PC-9 (cell line): Measurements from ENCODE around the gene TTC7B. TPM values are rescaled to one million over a fixed set of nuclear protein-coding genes. Genes with fewer than 3 reads are reported as not detected.

Source experiments
- BruUV-seq: library from RNA; stranded (reverse); fragments of 400-500 nt; replicated peaks from 2 replicates; lab custom pipeline; 2021; lab: Mats Ljungman, UMichigan
- CTCF ChIA-PET: fragments of 300-600 bp; sonication (Branson Sonifier 250); formaldehyde crosslinking; loops from one replicate; lab custom pipeline; 2022; ENCODE audit warnings: antibody characterized with exemption; lab: Charles Lee
- POLR2A ChIA-PET: fragments of 300-600 bp; sonication (Branson Sonifier 250); formaldehyde crosslinking; loops from one replicate; lab custom pipeline; 2022; ENCODE audit warnings: antibody characterized with exemption; ENCODE audit not compliant: unreplicated experiment; lab: Charles Lee
- DNase-seq, 2 experiments: peaks; one replicate each; pipeline versions ENCODE4 v3.0.0 to v3.0.0-alpha.2; 2015 to 2022; ENCODE audit warnings: mixed read lengths in 1 of 2
- H2AFZ ChIP-seq: fragments of 200-600 bp; sonication (generic); 2 replicates; pipeline ENCODE4 v1.8.1; 2017; ENCODE audit warnings: antibody characterized with exemption
- H3F3A ChIP-seq: fragments of 200-600 bp; sonication (generic); 2 replicates; pipeline ENCODE4 v1.8.1; 2017; ENCODE audit warnings: antibody characterized with exemption, mild to moderate bottlenecking, low read depth; ENCODE audit not compliant: insufficient read depth
- H3K27ac ChIP-seq: fragments of 200-600 bp; sonication (generic); 2 replicates; pipeline ENCODE4 v1.6.1; 2016; ENCODE audit warnings: mixed run types
- H3K27me3 ChIP-seq: fragments of 200-600 bp; sonication (generic); 2 replicates; pipeline ENCODE4 v1.6.1; 2016; ENCODE audit warnings: low read depth, mixed run types; ENCODE audit not compliant: insufficient read depth
- H3K36me3 ChIP-seq: fragments of 200-600 bp; sonication (generic); 2 replicates; pipeline ENCODE4 v1.6.1; 2016; ENCODE audit warnings: low read depth, mixed run types
- H3K4me1 ChIP-seq: fragments of 200-600 bp; sonication (generic); replicated peaks from 2 replicates; pipeline ENCODE4 v1.6.1; 2016; ENCODE audit warnings: mixed run types; ENCODE audit not compliant: insufficient read depth
- H3K4me2 ChIP-seq: fragments of 200-600 bp; sonication (generic); 2 replicates; pipeline ENCODE4 v1.6.1; 2017; ENCODE audit warnings: mixed run types
- H3K4me3 ChIP-seq: fragments of 200-600 bp; sonication (generic); 2 replicates; pipeline ENCODE4 v1.6.1; 2016; ENCODE audit warnings: mixed run types
- H3K79me2 ChIP-seq: fragments of 200-600 bp; sonication (generic); 2 replicates; pipeline ENCODE4 v1.6.1; 2017; ENCODE audit warnings: low read depth, mixed run types
- H3K9me2 ChIP-seq: fragments of 200-600 bp; sonication (generic); 2 replicates; pipeline ENCODE4 v1.8.1; 2017; ENCODE audit warnings: mild to moderate bottlenecking; ENCODE audit not compliant: insufficient read depth
- H3K9me3 ChIP-seq: fragments of 200-600 bp; sonication (generic); 2 replicates; pipeline ENCODE4 v1.8.1; 2016; ENCODE audit warnings: low read depth; ENCODE audit not compliant: insufficient read depth
- H4K20me1 ChIP-seq: fragments of 200-600 bp; sonication (generic); 2 replicates; pipeline ENCODE4 v1.8.1; 2017; ENCODE audit not compliant: insufficient read depth
- CTCF ChIP-seq: fragments of 200-600 bp; sonication (generic); conservative IDR thresholded peaks from 2 replicates; pipeline ENCODE4 v1.6.1; 2017; ENCODE audit warnings: mixed run types, antibody characterized with exemption, mild to moderate bottlenecking, moderate library complexity
- EZH2 ChIP-seq: fragments of 200-600 bp; sonication (generic); IDR thresholded peaks from 2 replicates; pipeline ENCODE4 v1.8.0; 2017; ENCODE audit warnings: antibody characterized with exemption, low read depth
- intact Hi-C: fragments of 100-400 bp; cut with micrococcal nuclease; formaldehyde crosslinking; loops from one replicate; pipeline ENCODE4 v1.10.0; 2022; ENCODE audit not compliant: unreplicated experiment
- total RNA-seq: library from RNA; stranded (reverse); gene quantifications from 2 replicates; pipeline ENCODE4 v1.2.3, GENCODE V29; 2021

Gene TTC7B
- total RNA-seq, 1 experiment from 2014 or later: 6.8 TPM

GRCh38 chr14:90521084-90521929 lies 294.9 kb downstream of the TTC7B start:
- Histone ChIP-seq H3F3A (no peaks in the 10 kb centered on the region), H3K36me3 (no peaks in the 10 kb centered on the region), H3K4me1 (0 out of 2 replicates have a peak, but pooled peaks cover 6% of the 10 kb centered on the region), H3K27ac (no peak overlapping the region), H3K4me3 (no peak overlapping the region), H3K9me2 (no peaks in the 10 kb centered on the region), H4K20me1 (no peaks in the 10 kb centered on the region), H3K79me2 (no peaks in the 10 kb centered on the region), H3K4me2 (no peak overlapping the region), H3K9me3 (no peaks in the 10 kb centered on the region), H3K27me3 (no peaks in the 10 kb centered on the region), H2AFZ (no peak overlapping the region)
- CTCF ChIA-PET: no interaction called here
- intact Hi-C loops: no loop called here
- no TSS peak for BruUV-seq
- no peak for TF ChIP-seq CTCF
- no peak for TF ChIP-seq EZH2
- DNase-seq: no peak
- POLR2A ChIA-PET: interaction anchor here (0.6 kb wide), 1 partner anchor 121 kb away, joined by 4 read pairs; no protein-coding TSS in a partner anchor

- Histone ChIP-seq H3K9me3 (no peaks in the 10 kb centered on the region), H3K27ac (no peak overlapping the region), H3K36me3 (no peaks in the 10 kb centered on the region), H3K79me2 (no peaks in the 10 kb centered on the region), H3F3A (no peaks in the 10 kb centered on the region), H3K4me3 (no peak overlapping the region), H2AFZ (no peak overlapping the region), H4K20me1 (no peaks in the 10 kb centered on the region), H3K4me2 (no peak overlapping the region), H3K9me2 (no peaks in the 10 kb centered on the region), H3K27me3 (no peaks in the 10 kb centered on the region), H3K4me1 (0 out of 2 replicates have a peak, but pooled peaks cover 6% of the 10 kb centered on the region)
- BruUV-seq: no TSS peak
- no peak for DNase-seq
- intact Hi-C loops: no loop called here
- ChIA-PET POLR2A (no interaction called here), CTCF (no interaction called here)
- TF ChIP-seq CTCF (no peak), EZH2 (no peak)
Observed at GRCh38 chr14:90520326-90520725, 295.9 kb downstream of the TTC7B start.

- H3K4me2 ChIP-seq: no peak overlapping the region
- H3K36me3 ChIP-seq: no peaks in the 10 kb centered on the region
- no peaks in the 10 kb centered on the region for H3K79me2 ChIP-seq
- H3K4me3 ChIP-seq: no peak overlapping the region
- no peak overlapping the region for H2AFZ ChIP-seq
- no peak for TF ChIP-seq EZH2
- no peak for TF ChIP-seq CTCF
- H4K20me1 ChIP-seq: no peaks in the 10 kb centered on the region
- BruUV-seq: no TSS peak
- H3K27me3 ChIP-seq: no peaks in the 10 kb centered on the region
- H3K4me1 ChIP-seq: 0 out of 2 replicates have a peak, but pooled peaks cover 6% of the 10 kb centered on the region
- no peak for DNase-seq
- no peak overlapping the region for H3K27ac ChIP-seq
- no peaks in the 10 kb centered on the region for H3K9me2 ChIP-seq
- no peaks in the 10 kb centered on the region for H3F3A ChIP-seq
- ChIA-PET POLR2A (no interaction called here), CTCF (no interaction called here)
- intact Hi-C loops: loop anchor here (10.0 kb wide), 2 partner anchors 175 to 545 kb away; partner anchors contain the start of gene RPS6KA5
- H3K9me3 ChIP-seq: no peaks in the 10 kb centered on the region
Observed at GRCh38 chr14:90519262-90519920, 296.8 kb downstream of the TTC7B start.
